GM03348 (cell line): ENCODE results near the gene KRTAP10-3.
"Not testable (repeated sequence)": the region's sequence is repeated elsewhere in the genome, so short reads cannot be mapped to it uniquely, and the experiment has no call there.

Experiments used
- DNase-seq: peaks from one replicate; pipeline ENCODE4 v3.0.0; 2012; ENCODE audit warnings: low spot score

Gene KRTAP10-3

GRCh38 chr21:44571296-44571695, 12.7 kb upstream of the KRTAP10-3 start:
- no peak for DNase-seq

GRCh38 chr21:44569861-44570517, 11.4 kb upstream of the KRTAP10-3 start:
- no peak for DNase-seq

- DNase-seq = no peak
Measured at GRCh38 chr21:44568667-44569556, 10.3 kb upstream of the KRTAP10-3 start.

GRCh38 chr21:44568261-44568660, 9.7 kb upstream of the KRTAP10-3 start:
- DNase-seq = no peak

GRCh38 chr21:44567481-44568171, 9.0 kb upstream of the KRTAP10-3 start:
- DNase-seq = no peak

GRCh38 chr21:44566403-44566802, 7.8 kb upstream of the KRTAP10-3 start:
- DNase-seq = no peak

- no peak for DNase-seq
Measured at GRCh38 chr21:44564886-44565598, 6.4 kb upstream of the KRTAP10-3 start.

- no peak for DNase-seq
Measured at GRCh38 chr21:44564099-44564498, 5.5 kb upstream of the KRTAP10-3 start.

GRCh38 chr21:44558329-44558675, 293 bp downstream of the KRTAP10-3 start:
- not testable (repeated sequence) for DNase-seq

GRCh38 chr21:44557491-44558328, 885 bp downstream of the KRTAP10-3 start:
- no peak for DNase-seq

- no peak for DNase-seq
Measured at GRCh38 chr21:44556879-44557278, 1.7 kb downstream of the KRTAP10-3 start.

GRCh38 chr21:44555200-44555875, 3.3 kb downstream of the KRTAP10-3 start:
- DNase-seq = no peak

GRCh38 chr21:44552681-44553080, 5.9 kb downstream of the KRTAP10-3 start:
- no peak for DNase-seq

GRCh38 chr21:44552136-44552535, 6.5 kb downstream of the KRTAP10-3 start:
- DNase-seq = no peak

GRCh38 chr21:44551340-44551961, 7.1 kb downstream of the KRTAP10-3 start, which contains the start of gene KRTAP10-2:
Gene KRTAP10-2, minus strand, starts transcription at chr21:44551505. Its CDS starts 47 bp downstream, at chr21:44551458.
- no peak for DNase-seq

GRCh38 chr21:44550807-44551206, 7.8 kb downstream of the KRTAP10-3 start:
- no peak for DNase-seq

- DNase-seq = not testable (repeated sequence)
Measured at GRCh38 chr21:44550285-44550684, 8.3 kb downstream of the KRTAP10-3 start.

- DNase-seq = no peak
Measured at GRCh38 chr21:44549525-44550211, 8.9 kb downstream of the KRTAP10-3 start.

- DNase-seq = no peak
Measured at GRCh38 chr21:44548922-44549321, 9.7 kb downstream of the KRTAP10-3 start.
